Thymus (tissue), 11 donors: ENCODE data around the gene WNT6. TPM values are rescaled to one million over a fixed set of nuclear protein-coding genes. Genes with fewer than 3 reads are reported as not detected.

Experiments used
- DNase-seq, 9 donors: peaks; one replicate each; pipeline ENCODE4 v3.0.0-alpha.2; 2013; ENCODE audit warnings: low spot score in 9 of 9, low read depth in 6 of 9, missing footprints in 1 of 9
- H3K27ac ChIP-seq, 2 donors: one replicate each; pipeline ENCODE4 v1.5.1; 2013; ENCODE audit warnings: control low read depth in 1 of 2, low read depth in 1 of 2, low read length in 1 of 2, mild to moderate bottlenecking in 1 of 2, moderate library complexity in 1 of 2
- H3K27me3 ChIP-seq, 2 donors: one replicate each; pipeline ENCODE4 v1.5.1; 2013; ENCODE audit warnings: low read length in 1 of 2; ENCODE audit not compliant: control insufficient read depth in 2 of 2, insufficient read depth in 1 of 2
- H3K36me3 ChIP-seq, 2 donors: one replicate each; pipeline ENCODE4 v1.5.1; 2013; ENCODE audit warnings: low read length in 1 of 2, mild to moderate bottlenecking in 1 of 2, moderate library complexity in 1 of 2; ENCODE audit not compliant: control insufficient read depth in 2 of 2, insufficient read depth in 2 of 2
- H3K4me1 ChIP-seq, 2 donors: one replicate each; pipeline ENCODE4 v1.5.1; 2013; ENCODE audit warnings: low read length in 2 of 2; ENCODE audit not compliant: control insufficient read depth in 2 of 2, insufficient read depth in 2 of 2
- H3K4me3 ChIP-seq, 2 donors: one replicate each; pipeline ENCODE4 v1.5.1; 2013; ENCODE audit warnings: low read length in 2 of 2, control low read depth in 1 of 2, mild to moderate bottlenecking in 1 of 2
- H3K9me3 ChIP-seq, 2 donors: one replicate each; pipeline ENCODE4 v1.5.1; 2013; ENCODE audit warnings: low read length in 1 of 2, mild to moderate bottlenecking in 1 of 2; ENCODE audit not compliant: control insufficient read depth in 2 of 2, insufficient read depth in 1 of 2
- WGBS: extraction: QIAGEN DNeasy Blood & Tissue Kit; methylation state at CpG from one replicate; pipeline ENCODE4 v1.1.7; 2013; 5-methylcytosine and 5-hydroxymethylcytosine counted together
- polyA plus RNA-seq: library from polyadenylated mRNA; stranded (reverse); fragments of 200-250 nt; gene quantifications from one replicate; pipeline ENCODE4 v1.2.3, GENCODE V29; 2013
- total RNA-seq: library from RNA; stranded (reverse); fragments of 120-200 nt; gene quantifications from one replicate; pipeline ENCODE4 v1.2.4, GENCODE V29; 2013
- donor health status: healthy.

The WNT6 gene
- total and polyA plus RNA-seq, 2 donors = 0.14 to 0.34 TPM

DNA sequence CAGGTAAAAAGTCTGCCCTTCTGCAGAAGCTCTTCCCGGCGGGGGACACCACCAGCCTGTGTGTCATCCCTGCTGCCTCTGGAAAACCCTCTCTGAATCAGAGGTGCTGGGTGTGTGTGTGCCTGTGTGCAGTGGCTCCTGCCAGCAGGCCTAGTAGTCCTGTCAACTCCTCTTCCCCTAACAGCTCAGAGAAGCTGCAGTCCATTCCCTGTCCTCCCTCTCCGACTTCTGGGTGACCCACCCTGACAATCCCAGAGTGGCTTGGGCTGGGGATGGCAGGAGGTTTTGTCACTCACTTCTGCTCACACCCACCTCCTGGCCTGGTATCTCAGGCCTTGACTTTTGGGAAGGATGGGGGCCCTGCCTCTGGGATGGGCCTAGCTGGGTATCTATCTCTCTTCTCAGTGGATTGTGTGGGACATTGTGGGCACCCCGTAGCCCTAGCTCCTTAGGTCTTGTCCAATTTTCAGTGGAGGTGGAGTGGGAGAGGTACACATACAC lies 23.3 kb downstream of the WNT6 start:
- H3K4me3 ChIP-seq = no peak overlapping the region
- DNase-seq = no peak
- peaks cover 65 to 99% of the 10 kb centered on the region in 2 donors for H3K27me3 ChIP-seq
- 79% methylated on average over 4 of the region's 4 CpGs for WGBS
- no peak overlapping the region for H3K27ac ChIP-seq
- H3K4me1 ChIP-seq = peaks cover 10 to 21% of the 10 kb centered on the region in 2 donors
- no peaks in the 10 kb centered on the region for H3K36me3 ChIP-seq
- H3K9me3 ChIP-seq = peaks cover 0 to 10% of the 10 kb centered on the region in 2 donors

DNA sequence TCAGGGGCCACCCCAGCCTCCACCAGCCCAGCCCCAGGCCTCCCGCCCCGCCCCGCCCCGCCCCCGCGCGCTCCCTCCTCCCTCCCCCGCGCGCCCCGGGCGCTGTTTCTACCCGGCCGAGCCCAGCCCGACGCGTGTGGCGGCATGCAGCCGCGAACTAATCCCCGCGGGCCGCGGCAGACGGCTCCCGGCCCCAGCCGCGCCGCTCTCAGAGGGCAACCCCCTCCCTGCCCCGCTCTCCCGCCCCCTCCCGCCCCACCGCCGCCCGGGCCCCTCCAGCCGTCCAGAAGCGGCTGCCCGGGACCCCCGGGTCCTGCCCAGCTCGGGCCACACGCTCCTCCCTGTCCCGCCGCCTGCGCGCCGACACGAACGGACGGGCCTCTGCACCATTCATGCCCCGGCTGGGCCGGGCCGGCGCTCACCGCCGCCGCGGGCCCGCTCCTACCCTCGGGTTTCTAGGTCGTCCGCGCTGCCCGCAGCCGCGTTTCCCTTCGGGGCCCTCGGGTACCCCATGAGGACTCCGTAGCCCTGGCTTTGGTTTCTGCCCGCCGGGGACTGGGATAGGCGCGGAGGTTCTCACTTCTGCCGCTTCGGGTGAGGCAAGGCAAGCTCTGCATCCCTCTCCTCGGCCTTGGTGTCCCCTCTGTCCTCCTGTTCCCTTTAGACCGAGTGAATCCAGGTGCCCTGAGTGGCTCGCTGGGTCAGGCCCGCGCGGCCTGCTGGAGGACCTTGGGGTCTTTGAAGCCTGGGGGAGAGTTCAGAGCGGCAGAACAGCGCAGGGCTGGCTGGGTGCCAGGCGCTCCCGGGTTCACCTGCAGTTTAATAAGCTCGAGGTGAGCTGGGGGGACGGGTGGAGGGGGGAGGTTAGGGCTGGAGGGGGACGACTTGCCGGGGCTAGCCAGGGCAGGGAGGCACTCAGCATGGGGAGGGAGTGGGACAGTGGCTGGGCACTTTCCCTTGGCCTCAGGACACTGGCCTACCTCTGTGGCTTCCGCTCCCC lies 24.2 kb downstream of the WNT6 start:
- Histone ChIP-seq H3K4me1 (peaks cover 10 to 21% of the 10 kb centered on the region in 2 donors), H3K27ac (no peak overlapping the region)

GRCh38 chr2:218884519-218884918 lies 24.9 kb downstream of the WNT6 start:
- Histone ChIP-seq H3K9me3 (peaks cover 0 to 10% of the 10 kb centered on the region in 2 donors), H3K4me1 (peaks cover 10 to 15% of the 10 kb centered on the region in 2 donors), H3K27me3 (peaks cover 62 to 91% of the 10 kb centered on the region in 2 donors), H3K4me3 (no peak overlapping the region), H3K27ac (no peak overlapping the region), H3K36me3 (no peaks in the 10 kb centered on the region)
- WGBS = 95% methylated on average over 2 of the region's 2 CpGs
- DNase-seq = no peak

More for the DNA sequence above, 24.2 kb downstream of the WNT6 start:
- 7% methylated on average over 88 of the region's 89 CpGs for WGBS
- peak overlapping the region in 1 of 2 donors; percentile 27 for H3K4me3 ChIP-seq
- peaks cover 62 to 98% of the 10 kb centered on the region in 2 donors for H3K27me3 ChIP-seq
- no peaks in the 10 kb centered on the region for H3K36me3 ChIP-seq
- peaks cover 0 to 10% of the 10 kb centered on the region in 2 donors for H3K9me3 ChIP-seq
- no peak for DNase-seq

- H3K9me3 ChIP-seq = peaks cover 0 to 4% of the 10 kb centered on the region in 2 donors
- H3K27me3 ChIP-seq = peaks cover 54 to 91% of the 10 kb centered on the region in 2 donors
- H3K4me3 ChIP-seq = no peak overlapping the region
- no peak for DNase-seq
- H3K4me1 ChIP-seq = peaks cover 0 to 7% of the 10 kb centered on the region in 2 donors
- H3K36me3 ChIP-seq = no peaks in the 10 kb centered on the region
- WGBS = 89% methylated on average over 12 of the region's 12 CpGs
- no peak overlapping the region for H3K27ac ChIP-seq
Observed at GRCh38 chr2:218885981-218886947, 26.7 kb downstream of the WNT6 start.

DNA sequence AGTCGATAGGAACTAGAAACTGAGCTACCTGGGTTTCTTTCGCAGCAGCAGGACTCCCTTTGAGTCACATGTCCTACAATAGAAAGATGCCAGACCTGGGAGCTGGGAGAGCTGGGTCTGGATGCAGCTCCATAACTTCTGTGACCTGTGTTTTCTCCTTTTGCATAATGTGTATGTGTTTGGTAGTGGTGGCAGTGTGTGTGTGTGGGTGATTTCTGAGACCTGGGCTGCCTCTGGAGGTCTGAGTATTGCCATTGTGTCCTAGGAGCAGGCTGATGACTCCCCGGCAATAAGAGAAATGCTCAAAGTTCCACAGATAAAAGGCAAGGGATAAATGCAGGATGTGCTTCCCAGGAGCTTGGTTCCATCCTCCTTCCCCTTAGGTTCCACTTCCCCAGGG lies 27.5 kb downstream of the WNT6 start:
- Histone ChIP-seq H3K36me3 (no peaks in the 10 kb centered on the region), H3K9me3 (peaks cover 0 to 8% of the 10 kb centered on the region in 2 donors), H3K27me3 (peaks cover 49 to 91% of the 10 kb centered on the region in 2 donors), H3K4me3 (no peak overlapping the region), H3K27ac (no peak overlapping the region), H3K4me1 (peaks cover 0 to 10% of the 10 kb centered on the region in 2 donors)
- WGBS = 96% methylated on average over 3 of the region's 3 CpGs
- no peak for DNase-seq

GRCh38 chr2:218888341-218888740 lies 28.7 kb downstream of the WNT6 start:
- no peak for DNase-seq
- H3K27me3 ChIP-seq = peaks cover 37 to 89% of the 10 kb centered on the region in 2 donors
- WGBS = 78% methylated on average over 5 of the region's 5 CpGs

GRCh38 chr2:218889937-218890336 lies 30.3 kb downstream of the WNT6 start:
- H3K27me3 ChIP-seq = peaks cover 30 to 90% of the 10 kb centered on the region in 2 donors
- WGBS = 95% methylated on average over 23 of the region's 23 CpGs
- peaks cover 9 to 21% of the 10 kb centered on the region in 2 donors for H3K4me1 ChIP-seq
- H3K27ac ChIP-seq = no peak overlapping the region
- no peak overlapping the region for H3K4me3 ChIP-seq
- H3K36me3 ChIP-seq = no peaks in the 10 kb centered on the region
- H3K9me3 ChIP-seq = peaks cover 0 to 8% of the 10 kb centered on the region in 2 donors
- DNase-seq = no peak

More at GRCh38 chr2:218888341-218888740, 28.7 kb downstream of the WNT6 start:
- H3K36me3 ChIP-seq = no peaks in the 10 kb centered on the region
- H3K27ac ChIP-seq = no peak overlapping the region
- H3K4me1 ChIP-seq = peaks cover 9 to 16% of the 10 kb centered on the region in 2 donors
- no peak overlapping the region for H3K4me3 ChIP-seq
- peaks cover 0 to 8% of the 10 kb centered on the region in 2 donors for H3K9me3 ChIP-seq

GRCh38 chr2:218890369-218890768 lies 30.8 kb downstream of the WNT6 start:
- Histone ChIP-seq H3K27me3 (peaks cover 30 to 90% of the 10 kb centered on the region in 2 donors), H3K4me1 (peaks cover 11 to 25% of the 10 kb centered on the region in 2 donors), H3K27ac (no peak overlapping the region), H3K36me3 (no peaks in the 10 kb centered on the region), H3K9me3 (peaks cover 0 to 4% of the 10 kb centered on the region in 2 donors), H3K4me3 (no peak overlapping the region)
- WGBS = 95% methylated on average over 3 of the region's 3 CpGs
- DNase-seq = no peak
